CD14-positive monocyte (primary cell): ENCODE data around the gene SH2D1A. TPM values are rescaled to one million over a fixed set of nuclear protein-coding genes. Genes with fewer than 3 reads are reported as not detected.
"Not testable (repeated sequence)": the region's sequence is repeated elsewhere in the genome, so short reads cannot be mapped to it uniquely, and the experiment has no call there.

Experiments used
- DNase-seq, 3 donors: peaks; one replicate each; pipeline ENCODE4 v3.0.0-alpha.2; 2011 to 2022
- H2AFZ ChIP-seq: 2 replicates; pipeline ENCODE4 v1.6.0; 2012; ENCODE audit warnings: mild to moderate bottlenecking, low read depth, low read length, inconsistent platforms; ENCODE audit not compliant: insufficient read depth, poor library complexity, severe bottlenecking
- H3K27ac ChIP-seq, 2 donors: 1 replicate in 1 of 2; 2 replicates in 1 of 2; pipeline ENCODE4 v1.5.1; 2012 to 2013; ENCODE audit warnings: low read length in 2 of 2, control low read depth in 1 of 2, inconsistent platforms in 1 of 2, low read depth in 1 of 2, mild to moderate bottlenecking in 1 of 2
- H3K27me3 ChIP-seq, 2 donors: one replicate each; pipeline versions ENCODE4 v1.6.0 to v1.6.1; 2011 to 2013; ENCODE audit warnings: low read length in 2 of 2; ENCODE audit not compliant: control insufficient read depth in 2 of 2, insufficient read depth in 2 of 2
- H3K36me3 ChIP-seq, 2 donors: replicated peaks in 1 of 2; 1 replicate in 1 of 2; 2 replicates in 1 of 2; pipeline versions ENCODE4 v1.5.1 to v1.6.1; 2012 to 2013; ENCODE audit warnings: low read length in 2 of 2, control low read depth in 1 of 2, inconsistent platforms in 1 of 2, mild to moderate bottlenecking in 1 of 2; ENCODE audit not compliant: insufficient read depth in 2 of 2, control insufficient read depth in 1 of 2
- H3K4me1 ChIP-seq, 2 donors: 1 replicate in 1 of 2; 2 replicates in 1 of 2; pipeline versions ENCODE4 v1.5.1 to v1.6.1; 2012 to 2013; ENCODE audit warnings: low read length in 2 of 2, control low read depth in 1 of 2, inconsistent platforms in 1 of 2, mild to moderate bottlenecking in 1 of 2, moderate library complexity in 1 of 2; ENCODE audit not compliant: insufficient read depth in 2 of 2, control insufficient read depth in 1 of 2
- H3K4me2 ChIP-seq: replicated peaks from 2 replicates; pipeline ENCODE3; 2012; ENCODE audit warnings: low read length, moderate library complexity, mild to moderate bottlenecking; ENCODE audit not compliant: poor library complexity, severe bottlenecking; ENCODE audit errors: extremely low read depth
- H3K4me3 ChIP-seq, 3 experiments: fragments of 200-600 bp in 1 of 3; sonication (generic) in 1 of 3; replicated peaks in 1 of 3; 1 replicate in 2 of 3; 2 replicates in 1 of 3; pipeline ENCODE4 v1.5.1; 2011 to 2013; ENCODE audit warnings: low read length in 3 of 3, mild to moderate bottlenecking in 3 of 3, control low read depth in 2 of 3, low read depth in 2 of 3, inconsistent platforms in 1 of 3, moderate library complexity in 1 of 3
- H3K79me2 ChIP-seq: 2 replicates; pipeline ENCODE4 v1.6.0; 2012; ENCODE audit warnings: mild to moderate bottlenecking, control low read depth, inconsistent platforms, low read length, moderate library complexity; ENCODE audit not compliant: insufficient read depth
- H3K9ac ChIP-seq: 2 replicates; pipeline ENCODE4 v1.6.0; 2017; ENCODE audit warnings: low read length, mild to moderate bottlenecking; ENCODE audit not compliant: insufficient read depth, poor library complexity, severe bottlenecking
- H3K9me3 ChIP-seq, 2 donors: replicated peaks in 1 of 2; 1 replicate in 1 of 2; 2 replicates in 1 of 2; pipeline versions ENCODE4 v1.5.1 to v1.6.1; 2012 to 2013; ENCODE audit warnings: low read length in 2 of 2, control low read depth in 1 of 2; ENCODE audit not compliant: control insufficient read depth in 1 of 2, insufficient read depth in 1 of 2
- H4K20me1 ChIP-seq: 2 replicates; pipeline ENCODE4 v1.6.0; 2012; ENCODE audit warnings: mild to moderate bottlenecking, low read length, control low read depth, moderate library complexity; ENCODE audit not compliant: insufficient read depth
- H3K27ac Mint-ChIP-seq, 7 donors: one replicate each; pipeline ENCODE4 v1.8.0; 2020; ENCODE audit warnings: mild to moderate bottlenecking in 7 of 7, mixed read lengths in 7 of 7, moderate library complexity in 6 of 7, inconsistent platforms in 2 of 7
- H3K27me3 Mint-ChIP-seq, 3 donors: one replicate each; pipeline ENCODE4 v1.8.0; 2021 to 2022; ENCODE audit warnings: low read depth in 3 of 3, mild to moderate bottlenecking in 3 of 3, mixed read lengths in 3 of 3, moderate library complexity in 3 of 3, inconsistent platforms in 1 of 3
- H3K36me3 Mint-ChIP-seq, 2 donors: one replicate each; pipeline ENCODE4 v1.8.0; 2020; ENCODE audit warnings: mixed read lengths in 2 of 2, inconsistent platforms in 1 of 2, mild to moderate bottlenecking in 1 of 2
- H3K4me1 Mint-ChIP-seq: one replicate; pipeline ENCODE4 v1.8.0; 2020; ENCODE audit warnings: mild to moderate bottlenecking, mixed read lengths
- H3K4me3 Mint-ChIP-seq, 2 donors: one replicate each; pipeline ENCODE4 v1.8.0; 2020; ENCODE audit warnings: mild to moderate bottlenecking in 2 of 2, mixed read lengths in 2 of 2, moderate library complexity in 1 of 2
- H3K9me3 Mint-ChIP-seq, 7 donors: one replicate each; pipeline ENCODE4 v1.8.0; 2020 to 2022; ENCODE audit warnings: mixed read lengths in 7 of 7, mild to moderate bottlenecking in 6 of 7, moderate library complexity in 6 of 7, inconsistent platforms in 2 of 7
- CTCF ChIP-seq: fragments of 200-600 bp; IDR thresholded peaks from one replicate; pipeline ENCODE4 v1.8.0; 2022; ENCODE audit warnings: antibody characterized with exemption, mild to moderate bottlenecking
- WGBS: methylation state at CpG from one replicate; pipeline ENCODE4 v1.1.5; 2013; ENCODE audit warnings: missing lambda C conversion rate; ENCODE audit not compliant: insufficient coverage; 5-methylcytosine and 5-hydroxymethylcytosine counted together
- intact Hi-C, 2 donors: fragments of 100-400 bp; cut with micrococcal nuclease; formaldehyde crosslinking; loops; one replicate each; pipeline versions ENCODE4 v1.15.0 to v1.15.1; 2023
- polyA plus RNA-seq, 3 donors: library from polyadenylated mRNA; depleted of rRNA in 1 of 3; unstranded in 2 of 3; stranded (reverse) in 1 of 3; fragments of 300-500 nt in 2 of 3; fragments of >200 nt in 1 of 3; fragmentation: Illumina TruSeq in 2 of 3; gene quantifications; 1 replicate in 2 of 3; 2 replicates in 1 of 3; pipeline ENCODE4 v1.2.3, GENCODE V29; 2012 to 2021

Gene SH2D1A
- polyA plus RNA-seq, 3 donors = 0.24 TPM; not detected in 2

GRCh38 chrX:124332481-124333424, 13.6 kb upstream of the SH2D1A start, which contains the start of gene TEX13D:
TSS of gene TEX13D (plus strand) at chrX:124332660. CDS start at chrX:124332918, 258 bp downstream.
- Mint-ChIP-seq H3K36me3 (no peaks in the 10 kb centered on the region), H3K27me3 (peaks cover 0 to 5% (median 3%) of the 10 kb centered on the region in 3 donors), H3K4me3 (no peak within 1 kb of the TSS), H3K9me3 (peaks cover 2 to 11% (median 6%) of the 10 kb centered on the region in 7 donors), H3K4me1 (no peaks in the 10 kb centered on the region), H3K27ac (peak within 1 kb of the TSS in 1 of 7 donors; percentile 50)
- H3K4me2 ChIP-seq = no peak within 1 kb of the TSS
- intact Hi-C loops = no loop called here
- H3K4me1 ChIP-seq = no peaks in the 10 kb centered on the region
- H3K36me3 ChIP-seq = no peaks in the 10 kb centered on the region
- H3K9me3 ChIP-seq = peaks cover 0 to 9% of the 10 kb centered on the region in 2 donors
- no peaks in the 10 kb centered on the region for H3K27me3 ChIP-seq
- no peaks in the 10 kb centered on the region for H3K79me2 ChIP-seq
- no peak for DNase-seq
- no peak within 1 kb of the TSS for H3K9ac ChIP-seq
- H2AFZ ChIP-seq = no peak within 1 kb of the TSS
- TF ChIP-seq CTCF = no peak
- 97% methylated on average over 36 of the region's 57 CpGs for WGBS
- no peak within 1 kb of the TSS for H3K4me3 ChIP-seq
- no peaks in the 10 kb centered on the region for H4K20me1 ChIP-seq
- H3K27ac ChIP-seq = no peak within 1 kb of the TSS

GRCh38 chrX:124333862-124334261, 12.5 kb upstream of the SH2D1A start:
- H3K4me2 ChIP-seq = no peak overlapping the region
- H3K79me2 ChIP-seq = no peaks in the 10 kb centered on the region
- H2AFZ ChIP-seq = no peak overlapping the region
- intact Hi-C loops = no loop called here
- Mint-ChIP-seq H3K9me3 (peaks cover 2 to 11% (median 6%) of the 10 kb centered on the region in 7 donors), H3K36me3 (no peaks in the 10 kb centered on the region), H3K27ac (peak overlapping the region in 1 of 7 donors; percentile 69), H3K4me1 (no peaks in the 10 kb centered on the region), H3K27me3 (peaks cover 0 to 5% (median 3%) of the 10 kb centered on the region in 3 donors), H3K4me3 (no peak overlapping the region)
- H3K4me3 ChIP-seq = no peak overlapping the region
- WGBS = 92% methylated on average over 6 of the region's 6 CpGs
- no peaks in the 10 kb centered on the region for H3K27me3 ChIP-seq
- no peak overlapping the region for H3K27ac ChIP-seq
- H4K20me1 ChIP-seq = no peaks in the 10 kb centered on the region
- no peaks in the 10 kb centered on the region for H3K36me3 ChIP-seq
- TF ChIP-seq CTCF = no peak
- no peak for DNase-seq
- H3K9me3 ChIP-seq = peaks cover 0 to 9% of the 10 kb centered on the region in 2 donors
- H3K9ac ChIP-seq = no peak overlapping the region
- H3K4me1 ChIP-seq = no peaks in the 10 kb centered on the region

GRCh38 chrX:124334555-124334954, 11.8 kb upstream of the SH2D1A start:
- H4K20me1 ChIP-seq, H3K4me1 ChIP-seq, H3K9ac ChIP-seq, H3K36me3 Mint-ChIP-seq, H3K4me3 Mint-ChIP-seq, H3K79me2 ChIP-seq, H3K4me1 Mint-ChIP-seq, H3K4me3 ChIP-seq, H3K9me3 ChIP-seq, H3K27me3 Mint-ChIP-seq, H3K36me3 ChIP-seq, intact Hi-C loops, H3K27ac ChIP-seq, H3K27me3 ChIP-seq, H3K27ac Mint-ChIP-seq, DNase-seq, H3K4me2 ChIP-seq, H2AFZ ChIP-seq: not testable (repeated sequence)
- 90% methylated on average over 2 of the region's 2 CpGs for WGBS
- peaks cover 2 to 11% (median 6%) of the 10 kb centered on the region in 7 donors for H3K9me3 Mint-ChIP-seq
